NCI-H1930 (cell line): ENCODE data around the gene AMMECR1.
A peak's percentile ranks its signal among the peaks of the same experiment; 100 is the strongest.
"Not testable (repeated sequence)": the region's sequence is repeated elsewhere in the genome, so short reads cannot be mapped to it uniquely, and the experiment has no call there.

ENCODE experiments used
- DNase-seq, 2 experiments: peaks; one replicate each; lab custom pipeline; 2025; lab: John Stamatoyannopoulos, UW

Gene AMMECR1

DNA sequence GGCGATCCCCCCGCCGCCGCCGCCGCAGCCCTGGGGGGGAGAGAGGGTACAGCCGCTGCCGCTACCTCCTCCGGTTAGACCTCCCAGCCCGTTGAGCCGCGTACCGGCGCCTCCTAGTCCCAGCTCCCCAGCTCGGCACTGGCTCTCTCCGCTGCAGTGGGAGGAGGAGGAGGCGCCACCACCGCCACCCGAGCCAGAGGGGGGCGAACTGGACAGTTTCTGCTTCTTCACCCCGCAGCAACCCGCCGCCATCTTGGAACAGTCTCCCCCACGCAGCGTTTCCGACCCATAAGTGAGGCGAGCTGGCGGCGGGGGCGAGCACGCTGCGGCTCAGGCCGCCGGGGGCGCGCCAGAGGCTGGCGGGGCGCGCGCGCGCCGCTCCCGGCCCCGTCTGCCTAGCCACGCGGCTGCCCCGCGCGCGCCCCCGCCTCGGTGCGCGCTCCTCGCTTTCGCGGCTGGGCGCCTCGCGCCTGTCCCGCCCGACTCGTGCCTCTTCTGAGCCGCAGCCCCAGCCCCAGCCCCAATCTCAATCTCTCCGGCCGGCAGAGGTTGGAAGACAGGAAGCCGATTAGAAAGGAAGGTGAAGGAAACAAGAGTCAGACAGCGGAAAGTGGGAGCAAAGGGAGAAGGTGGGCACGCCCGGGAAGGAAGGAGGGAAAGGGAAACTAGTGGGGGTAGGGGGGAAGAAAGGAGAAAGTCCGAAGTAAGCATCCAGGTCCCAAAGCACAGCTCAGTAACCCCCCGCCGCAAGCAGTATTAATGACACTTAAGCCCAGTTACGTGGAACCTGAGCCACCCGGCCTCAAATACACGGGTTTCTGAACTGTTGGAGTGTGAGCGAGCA is at the start of gene AMMECR1:
Gene AMMECR1, minus strand, starts transcription at position 266 of the 844 bp plus-strand sequence. Its CDS starts 14 bp downstream, at position 252.
- peak; percentile 55 to 82 for DNase-seq

DNA sequence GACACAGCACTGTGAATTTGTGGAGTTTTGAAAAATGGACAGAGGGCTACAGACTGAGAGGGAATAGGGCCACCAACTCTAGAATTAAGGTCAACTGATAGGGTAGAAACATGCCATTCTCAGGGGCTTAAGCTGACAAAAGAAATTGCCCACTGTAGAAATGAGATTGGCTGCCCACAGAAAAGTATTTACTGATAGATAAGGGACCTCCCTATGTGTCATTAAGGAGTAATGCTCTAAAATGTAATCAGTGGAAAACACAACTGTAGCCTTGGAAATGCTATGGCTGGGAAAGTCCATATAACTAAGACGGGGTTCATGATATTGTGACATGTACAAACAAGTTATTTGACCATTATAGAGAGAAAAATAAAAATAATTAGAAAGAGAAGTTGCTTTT is 45.4 kb upstream of the AMMECR1 start:
- DNase-seq: no peak

DNA sequence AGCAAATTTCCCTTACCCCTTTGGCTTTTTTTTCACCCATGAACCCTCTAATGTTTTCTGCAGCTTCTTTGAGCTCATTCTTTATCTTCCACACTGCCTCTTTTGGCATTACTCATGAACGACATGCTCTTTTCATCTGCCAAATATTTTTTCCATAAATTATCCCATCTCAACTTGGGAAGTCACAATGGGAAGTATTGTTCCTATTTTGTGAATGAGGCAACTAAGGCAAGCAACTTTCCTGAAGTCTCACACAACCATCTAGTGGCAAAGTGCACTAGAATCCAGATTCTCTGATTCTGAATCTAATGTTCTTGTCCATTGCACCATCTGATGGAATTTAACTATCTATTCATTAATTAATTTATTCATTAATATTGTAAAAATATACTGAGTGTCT is 41.4 kb upstream of the AMMECR1 start:
- no peak for DNase-seq

DNA sequence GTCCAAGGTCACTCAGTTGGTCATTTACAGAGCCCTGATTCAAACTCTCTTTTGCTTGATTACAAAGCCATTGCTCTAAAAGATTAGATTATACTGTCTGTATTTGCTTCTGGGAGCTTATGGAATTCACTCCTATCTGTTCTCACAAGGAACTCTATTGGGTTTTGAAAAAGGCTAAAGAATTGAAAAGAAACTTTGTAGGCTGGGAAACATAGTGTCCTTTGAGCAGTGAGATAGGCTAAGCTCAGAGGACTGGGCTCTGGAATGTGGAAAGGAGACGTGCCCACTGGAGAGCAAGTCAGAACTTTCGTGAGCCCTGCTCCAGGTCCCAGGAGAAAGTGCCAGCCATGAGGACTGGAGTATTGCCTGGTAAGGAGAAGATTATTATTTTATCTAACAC is 40.7 kb upstream of the AMMECR1 start, which contains the start of gene RTL9:
Gene RTL9, plus strand, starts transcription at position 301 of the 400 bp plus-strand sequence. CDS start 91,770 bp downstream, outside the sequence.
- DNase-seq: no peak

DNA sequence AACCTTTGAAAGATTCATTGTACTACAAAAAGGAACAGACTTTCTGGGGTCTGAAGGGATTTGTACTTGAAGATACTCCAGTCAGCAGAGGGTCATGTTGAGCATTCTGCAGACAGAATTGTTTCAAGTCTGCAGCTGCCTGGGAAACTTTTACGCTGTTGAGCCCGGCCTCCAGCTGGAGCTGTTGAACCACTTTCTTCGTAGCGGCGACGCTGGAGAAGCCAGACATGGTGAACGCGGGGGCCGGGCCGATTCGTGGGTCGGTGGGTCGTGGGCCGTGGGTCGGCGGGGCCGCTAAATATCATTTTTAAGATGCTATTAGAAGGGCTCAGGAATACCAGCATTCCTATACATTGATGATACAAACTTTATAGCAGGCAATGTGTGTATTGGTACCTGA is 28.8 kb upstream of the AMMECR1 start:
- no peak for DNase-seq

DNA sequence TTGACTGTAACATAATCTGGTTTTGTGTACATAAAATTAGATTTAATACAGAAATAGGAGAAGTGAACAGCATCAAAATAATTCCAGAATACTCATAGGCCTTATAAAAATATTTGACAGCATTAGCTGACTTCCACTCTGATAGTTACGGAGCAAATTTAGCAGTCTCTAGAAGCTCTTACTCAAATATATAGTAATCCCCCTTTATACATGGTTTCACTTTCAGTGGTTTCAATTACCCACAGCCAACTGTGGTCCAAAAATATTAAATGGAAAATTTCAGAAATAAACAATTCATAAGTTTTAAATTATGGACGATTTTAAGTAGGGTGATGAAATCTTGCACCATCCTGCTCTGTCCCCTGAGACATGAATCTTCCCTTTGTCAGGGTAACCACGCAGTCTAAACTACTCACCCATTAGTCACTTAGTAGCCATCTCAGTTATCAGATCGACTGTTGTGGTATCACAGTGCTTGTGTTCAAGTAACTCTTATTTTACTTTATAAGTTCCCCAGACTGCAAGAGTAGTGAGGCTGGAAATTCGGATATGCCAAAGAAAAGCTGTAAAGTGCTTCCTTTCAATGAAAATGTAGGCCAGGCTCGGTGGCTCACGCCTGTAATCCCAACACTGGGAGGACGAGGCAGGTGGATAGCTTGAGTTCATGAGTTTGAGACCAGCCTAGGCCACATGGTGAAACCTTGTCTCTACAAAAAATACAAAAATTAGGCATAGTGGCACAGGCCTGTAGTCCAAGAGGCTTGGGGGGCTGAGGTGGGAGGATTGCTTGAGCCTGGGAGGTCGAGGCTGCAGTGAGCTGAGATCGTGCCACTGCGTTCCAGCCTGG is 23.5 kb upstream of the AMMECR1 start:
- no peak for DNase-seq

DNA sequence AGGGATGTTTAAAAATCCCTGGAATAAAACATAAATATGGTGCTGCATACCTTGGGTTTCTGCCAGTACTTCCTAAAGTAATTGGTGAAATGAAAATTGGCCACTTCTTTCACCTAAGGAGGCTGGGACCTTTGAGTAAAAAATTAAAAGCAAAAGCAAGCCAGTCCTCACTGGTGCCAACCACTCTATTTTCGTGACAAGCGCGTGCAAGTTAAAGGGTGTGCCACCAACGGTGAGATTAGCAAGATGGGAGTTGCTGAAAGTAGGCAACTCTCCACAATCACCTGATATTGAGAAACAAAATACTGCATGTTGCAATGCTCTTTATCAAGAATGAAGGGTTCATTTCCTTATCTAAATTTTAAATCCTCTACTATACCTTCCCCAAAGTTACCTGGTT is 21.1 kb upstream of the AMMECR1 start:
- DNase-seq: no peak

DNA sequence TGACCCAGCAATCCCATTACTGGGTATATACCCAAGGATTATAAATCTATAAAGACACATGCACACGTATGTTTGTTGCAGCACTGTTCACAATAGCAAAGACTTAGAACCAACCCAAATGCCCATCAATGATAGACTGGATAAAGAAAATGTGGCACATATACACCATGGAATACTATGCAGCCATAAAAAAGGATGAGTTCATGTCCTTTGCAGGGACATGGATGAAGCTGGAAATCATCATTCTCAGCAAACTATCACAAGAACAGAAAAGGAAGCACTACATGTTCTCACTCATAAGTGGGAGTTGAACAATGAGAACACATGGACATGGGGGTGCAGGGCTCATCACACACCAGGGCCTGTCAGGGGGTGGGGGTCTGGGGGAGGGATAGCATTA is 15.6 kb upstream of the AMMECR1 start:
- DNase-seq: not testable (repeated sequence)

DNA sequence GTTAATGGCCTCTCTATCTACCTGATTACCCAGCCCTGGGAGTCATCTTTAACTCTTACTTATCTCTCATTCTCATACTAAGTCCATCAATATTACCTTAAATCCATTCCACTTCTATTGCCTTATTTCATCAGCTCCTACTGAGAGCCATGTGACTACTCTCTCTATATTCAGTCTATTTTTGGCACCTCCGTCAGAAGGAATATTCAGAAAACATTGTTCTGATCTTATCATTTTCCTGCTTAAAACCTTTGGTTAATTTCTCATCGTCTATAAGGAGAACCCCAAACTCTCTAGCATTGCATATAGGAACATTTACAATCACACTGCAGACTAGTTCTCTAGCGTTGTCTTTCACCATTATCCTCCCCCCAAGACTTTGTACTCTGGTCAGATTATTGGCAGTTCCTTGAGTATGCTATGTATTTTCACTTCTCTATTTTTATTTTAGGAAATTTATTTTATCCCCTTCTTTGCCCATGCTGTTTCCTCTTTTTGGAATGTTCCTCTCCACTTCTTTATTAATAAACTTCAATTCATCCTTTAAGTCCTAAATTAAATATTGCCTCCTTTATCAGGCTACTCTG is 13.7 kb upstream of the AMMECR1 start:
- DNase-seq: no peak

DNA sequence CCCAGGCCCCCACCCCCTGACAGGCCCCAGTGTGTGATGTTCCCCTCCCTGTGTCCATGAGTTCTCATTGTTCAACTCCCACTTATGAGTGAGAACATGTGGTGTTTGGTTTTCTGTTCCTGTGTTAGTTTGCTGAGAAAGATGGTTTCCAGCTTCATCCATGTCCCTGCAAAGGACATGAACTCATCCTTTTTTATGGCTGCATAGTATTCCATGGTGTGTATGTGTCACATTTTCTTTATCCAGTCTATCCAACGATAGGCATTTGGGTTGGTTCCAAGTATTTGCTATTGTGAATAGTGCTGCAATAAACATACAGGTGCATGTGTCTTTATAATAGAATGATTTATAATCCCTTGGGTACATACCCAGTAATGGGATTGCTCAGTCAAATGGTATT is 10.7 kb upstream of the AMMECR1 start:
- DNase-seq: not testable (repeated sequence)

DNA sequence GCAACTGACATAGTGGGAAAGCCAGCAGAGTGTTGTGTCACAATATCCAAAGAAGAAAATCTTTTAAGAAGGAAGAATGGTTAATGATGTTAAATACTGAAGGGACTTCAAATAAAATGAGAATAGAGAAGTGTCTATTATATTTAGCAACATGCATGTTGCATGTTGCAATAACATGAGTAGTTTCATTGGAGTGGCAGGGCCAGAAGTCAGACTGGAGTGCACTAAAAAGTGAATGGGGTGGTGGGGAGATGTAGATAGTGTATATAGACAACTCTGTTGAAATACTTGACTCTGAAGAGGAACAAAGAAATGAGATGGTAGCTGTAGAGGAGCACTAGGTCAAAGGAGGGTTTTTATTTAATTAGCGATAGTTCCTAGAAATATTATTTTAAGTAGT is 9.5 kb upstream of the AMMECR1 start:
- no peak for DNase-seq

DNA sequence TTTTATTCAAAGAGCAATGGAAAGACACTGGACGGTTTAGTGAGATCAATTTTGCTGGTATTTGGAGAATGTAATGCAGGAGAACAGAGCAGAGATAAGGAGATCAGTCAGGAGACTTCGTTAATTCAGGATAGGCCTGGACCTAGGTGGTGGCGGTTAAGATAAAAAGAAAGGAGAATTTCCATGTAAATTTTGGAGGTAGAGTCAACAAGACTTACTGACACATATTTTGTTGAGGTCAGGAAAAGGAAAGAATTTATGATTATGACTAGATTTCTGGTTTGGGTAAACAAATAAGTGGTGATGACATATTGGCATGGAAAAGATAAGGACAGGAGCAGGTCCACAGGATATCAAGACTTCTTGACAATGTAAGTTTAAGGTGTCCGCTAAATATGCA is 8.8 kb upstream of the AMMECR1 start:
- no peak for DNase-seq

DNA sequence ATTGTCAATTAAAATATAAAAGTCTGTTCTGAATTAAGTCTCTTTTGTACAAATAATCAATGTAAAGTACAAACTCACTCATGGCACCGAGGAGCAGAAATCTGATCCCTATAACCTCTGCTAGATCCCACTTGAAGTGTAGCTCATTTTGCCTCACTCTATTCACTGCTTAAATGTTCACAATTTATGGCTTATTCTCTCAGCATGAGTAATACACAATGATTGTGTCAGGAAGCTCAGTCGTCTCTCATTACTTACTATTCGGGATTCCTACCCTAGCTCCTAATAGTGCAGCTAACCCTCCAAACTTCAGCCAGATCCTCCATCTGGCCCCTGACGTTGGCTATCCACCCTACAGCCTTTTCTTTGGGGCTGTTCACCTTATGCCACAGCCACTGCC is 4.7 kb upstream of the AMMECR1 start:
- no peak for DNase-seq

DNA sequence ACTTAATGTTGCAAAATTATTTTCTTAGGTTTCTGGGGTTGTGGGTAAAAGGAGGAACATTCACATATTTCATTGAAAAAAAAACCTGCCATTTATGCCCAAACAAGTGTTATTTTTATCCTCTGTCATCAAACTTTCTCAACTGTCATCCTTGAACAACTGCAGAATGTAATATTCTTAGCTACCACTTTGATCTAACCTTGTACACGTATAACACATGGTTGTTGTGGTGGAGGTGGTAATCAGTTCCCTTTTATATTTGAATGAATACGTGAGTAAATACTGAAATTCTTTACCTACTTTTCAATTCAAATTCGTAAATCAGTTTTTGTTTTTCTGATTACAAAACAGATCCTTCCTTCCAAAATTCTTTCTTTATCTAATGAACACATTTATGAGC is 3.8 kb upstream of the AMMECR1 start:
- DNase-seq: no peak

DNA sequence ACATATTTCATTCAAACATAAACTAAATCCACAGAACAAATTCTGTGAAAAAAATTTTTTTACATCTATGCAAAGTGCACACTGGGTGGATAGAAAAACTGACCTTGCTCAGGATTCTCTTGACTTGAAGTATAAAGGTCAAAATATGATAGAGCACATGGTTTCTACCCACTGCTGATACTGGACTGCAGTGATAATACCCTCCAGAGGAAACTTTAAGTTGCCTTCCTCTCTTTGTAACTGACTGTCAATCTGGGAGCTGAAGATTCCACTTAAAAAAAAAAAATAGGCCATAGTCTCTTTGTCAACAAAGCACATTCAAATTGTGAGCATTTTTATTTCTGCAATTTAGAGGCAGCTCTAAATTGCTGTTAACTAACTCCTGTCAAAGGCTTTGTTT is 3.2 kb upstream of the AMMECR1 start:
- DNase-seq: no peak

DNA sequence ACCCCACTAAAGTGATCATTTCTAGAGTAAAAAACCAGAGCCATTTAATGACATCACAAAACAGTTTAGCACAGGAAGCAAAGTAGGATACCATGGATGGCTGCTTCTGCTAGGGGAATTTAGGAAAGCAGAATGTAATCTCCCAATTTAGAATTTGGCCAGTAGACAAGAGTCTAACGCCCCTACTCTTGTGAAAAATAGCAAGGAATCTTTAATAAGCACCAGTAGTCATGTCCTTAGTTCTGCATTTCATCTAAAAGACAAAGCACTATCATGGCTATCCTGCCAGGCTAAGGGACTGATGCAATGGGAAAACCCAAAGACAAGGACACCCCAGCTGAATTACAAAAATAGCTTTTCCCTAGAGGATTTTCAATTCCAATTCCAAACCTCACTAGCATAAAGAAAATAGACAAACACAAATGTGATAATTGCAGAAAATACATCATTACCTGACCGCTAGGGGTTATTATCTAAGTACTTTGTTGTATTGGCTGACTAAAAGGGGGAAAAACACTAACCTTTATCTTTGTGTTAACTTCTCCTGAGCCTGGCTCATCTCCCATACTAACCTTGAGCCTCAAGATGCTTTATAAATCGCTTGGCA is 2.6 kb upstream of the AMMECR1 start:
- DNase-seq: peak; percentile 3 to 44

DNA sequence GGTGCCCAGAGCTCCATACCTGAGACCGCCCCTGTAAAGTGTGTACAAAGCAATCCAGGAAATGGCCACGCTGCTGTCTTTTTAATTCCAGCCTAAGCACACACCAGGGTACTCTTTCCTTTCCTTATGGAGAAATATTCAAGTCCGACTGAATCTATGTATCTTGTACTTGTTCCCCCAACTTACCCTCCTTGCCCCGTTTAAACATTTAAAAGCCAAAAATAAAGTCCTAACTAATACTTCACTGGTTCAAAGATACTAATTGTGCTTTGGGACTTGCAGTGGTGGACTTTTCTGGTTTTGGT is 731 bp upstream of the AMMECR1 start:
- DNase-seq: peak in 1 of 2 experiments; percentile 6

DNA sequence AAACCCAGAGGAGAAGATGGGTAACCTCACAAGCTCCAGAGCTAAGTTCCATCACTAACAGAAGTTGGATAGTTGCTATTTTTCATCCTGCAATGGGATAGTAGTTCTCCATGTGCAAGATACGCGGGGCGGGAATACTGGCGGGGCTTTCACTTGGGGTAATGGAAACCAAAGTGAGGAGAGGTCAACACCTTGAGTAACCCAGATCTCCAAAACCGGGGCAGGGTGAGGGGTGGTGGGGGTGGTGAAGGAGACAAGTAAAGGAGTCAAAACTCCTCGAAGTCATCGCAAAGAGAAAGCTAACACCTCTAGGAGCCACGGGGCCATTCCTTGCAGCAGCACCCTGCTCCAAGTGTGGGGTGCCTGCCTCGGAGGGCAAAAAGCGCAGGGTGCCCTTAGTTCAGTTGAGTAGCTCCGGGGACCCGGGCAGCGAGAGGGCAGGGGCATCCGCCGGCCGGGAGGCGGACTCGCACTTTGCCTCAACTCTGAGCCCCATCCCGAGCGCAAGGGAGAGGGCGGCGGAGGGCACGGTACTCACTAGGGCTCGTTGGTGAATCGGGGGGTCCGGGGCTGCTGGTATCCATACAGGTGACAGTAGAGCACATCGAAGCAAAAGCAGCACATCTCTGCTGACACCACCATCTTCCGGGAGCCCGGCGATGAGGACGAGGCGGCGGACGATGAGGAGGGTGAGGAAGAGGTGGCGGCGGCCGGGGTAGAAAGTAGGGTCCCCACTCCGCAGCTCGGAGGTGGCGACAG is 645 bp downstream of the AMMECR1 start:
- no peak for DNase-seq

DNA sequence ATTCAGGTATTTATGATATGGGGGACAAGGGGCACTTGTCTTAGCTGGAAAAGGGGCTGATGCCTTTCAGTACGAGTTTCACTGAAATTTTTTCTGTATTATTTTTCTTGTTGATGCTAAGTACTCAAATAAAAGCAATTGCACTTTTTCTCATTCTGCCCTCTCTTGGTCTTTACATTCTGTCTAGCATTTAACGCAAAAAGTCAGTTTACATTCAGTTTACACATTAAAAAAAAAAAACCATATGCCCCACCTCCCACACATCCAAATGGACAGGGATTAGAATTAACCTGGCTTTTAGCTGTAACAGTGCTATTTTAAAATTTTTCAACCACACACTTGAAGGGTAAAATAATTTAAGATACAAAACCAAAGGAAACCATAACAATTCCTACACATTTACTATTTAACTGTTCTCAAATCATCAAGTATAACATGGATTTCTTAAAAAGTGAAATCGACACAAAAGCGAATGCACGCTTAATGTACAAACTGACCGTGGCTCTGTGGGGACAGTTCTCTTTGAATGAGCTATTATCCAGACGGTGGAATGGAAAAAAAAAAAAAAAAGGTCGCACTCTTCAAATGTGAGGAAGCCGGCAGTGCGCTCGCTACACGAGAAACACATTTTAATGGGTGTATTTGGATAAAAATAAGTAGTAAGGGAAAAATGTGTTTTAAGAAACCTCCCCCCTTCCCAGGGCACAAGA is 1.4 kb downstream of the AMMECR1 start:
- no peak for DNase-seq

DNA sequence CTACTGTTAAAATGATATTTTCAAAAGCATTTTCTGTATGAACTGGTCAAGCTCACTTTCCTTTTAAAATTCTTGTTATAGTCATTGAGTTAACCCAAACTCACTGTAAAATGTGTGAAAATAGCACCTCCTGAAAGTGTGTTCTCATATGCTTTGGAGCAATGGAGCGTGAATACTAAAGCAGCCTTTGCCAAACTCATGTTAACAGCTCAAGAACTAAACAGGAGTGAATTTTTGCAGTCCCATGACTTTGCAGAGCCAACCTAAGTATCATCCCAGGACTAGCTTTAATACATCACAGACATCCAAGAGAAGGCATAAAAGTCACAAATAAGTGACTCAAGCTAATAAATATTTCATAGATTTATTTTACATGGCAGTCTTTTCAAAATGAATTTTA is 2.3 kb downstream of the AMMECR1 start:
- DNase-seq: no peak
